Measurements from ENCODE around the gene SMYD3.
"Not testable (repeated sequence)": the region's sequence is repeated elsewhere in the genome, so short reads cannot be mapped to it uniquely, and the experiment has no call there.

SMYD3 gene

DNA sequence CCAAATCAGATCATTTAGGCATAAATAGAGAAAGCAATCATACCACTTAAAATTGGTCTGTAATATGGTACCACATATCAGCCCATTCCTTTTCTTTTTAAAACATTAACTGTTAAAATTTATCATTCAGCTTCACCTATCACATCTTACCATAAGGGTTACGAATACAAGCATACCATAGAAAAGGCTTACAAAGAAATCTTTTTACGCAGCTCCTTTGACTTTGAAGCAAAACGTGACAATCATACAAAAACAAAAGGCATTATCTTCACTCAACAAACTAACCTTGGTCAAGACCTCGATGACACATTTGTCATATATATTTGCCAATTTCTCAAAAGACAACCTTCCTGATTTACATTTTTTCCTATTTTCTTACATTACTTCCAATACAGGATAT is 169.0 kb downstream of the SMYD3 start:
- Histone ChIP-seq H3K4me1 (ENCODE audit: control insufficient read depth in 2 of 2, insufficient read depth in 2 of 2, low read length in 2 of 2) (no peaks in the 10 kb centered on the region), H3K27ac (ENCODE audit: low read depth in 2 of 2, low read length in 2 of 2) (no peak overlapping the region), H3K9me3 (ENCODE audit: control insufficient read depth in 2 of 2, low read length in 2 of 2) (no peaks in the 10 kb centered on the region), H3K9ac (ENCODE audit: low read depth in 1 of 2, low read length in 2 of 2) (no peak overlapping the region), H3K4me3 (ENCODE audit: low read length in 2 of 2) (no peak overlapping the region), H3K27me3 (ENCODE audit: control insufficient read depth in 2 of 2, insufficient read depth in 2 of 2, low read length in 2 of 2) (no peaks in the 10 kb centered on the region), H3K36me3 (ENCODE audit: control insufficient read depth in 2 of 2, insufficient read depth in 2 of 2, low read length in 2 of 2) (no peaks in the 10 kb centered on the region)

DNA sequence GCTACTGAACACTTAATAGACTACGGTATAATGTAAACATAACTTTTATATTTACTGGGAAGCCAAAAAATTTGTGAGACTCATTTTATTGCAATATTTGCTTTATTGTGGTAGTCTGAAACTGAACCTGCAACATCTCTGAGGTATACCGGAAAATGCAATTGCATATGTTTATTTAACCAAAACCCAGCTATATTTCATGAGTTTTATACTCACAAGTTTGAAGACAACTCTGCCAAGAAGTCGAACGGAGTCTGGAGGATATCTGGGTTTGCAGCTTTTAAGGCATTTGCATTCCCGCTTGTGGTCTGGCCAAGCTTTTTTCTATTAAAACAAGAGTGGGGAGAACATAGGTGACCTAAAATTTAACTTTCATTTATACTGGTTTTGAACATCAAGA is 171.9 kb downstream of the SMYD3 start:
- no peaks in the 10 kb centered on the region for H3K9me3 ChIP-seq (ENCODE audit: control insufficient read depth in 2 of 2, low read length in 2 of 2)
- no peak overlapping the region for H3K4me3 ChIP-seq (ENCODE audit: low read length in 2 of 2)
- H3K27me3 ChIP-seq (ENCODE audit: control insufficient read depth in 2 of 2, insufficient read depth in 2 of 2, low read length in 2 of 2), result no peaks in the 10 kb centered on the region
- H3K4me1 ChIP-seq (ENCODE audit: control insufficient read depth in 2 of 2, insufficient read depth in 2 of 2, low read length in 2 of 2), result no peaks in the 10 kb centered on the region
- H3K9ac ChIP-seq (ENCODE audit: low read depth in 1 of 2, low read length in 2 of 2), result no peak overlapping the region
- no peaks in the 10 kb centered on the region for H3K36me3 ChIP-seq (ENCODE audit: control insufficient read depth in 2 of 2, insufficient read depth in 2 of 2, low read length in 2 of 2)
- no peak overlapping the region for H3K27ac ChIP-seq (ENCODE audit: low read depth in 2 of 2, low read length in 2 of 2)

DNA sequence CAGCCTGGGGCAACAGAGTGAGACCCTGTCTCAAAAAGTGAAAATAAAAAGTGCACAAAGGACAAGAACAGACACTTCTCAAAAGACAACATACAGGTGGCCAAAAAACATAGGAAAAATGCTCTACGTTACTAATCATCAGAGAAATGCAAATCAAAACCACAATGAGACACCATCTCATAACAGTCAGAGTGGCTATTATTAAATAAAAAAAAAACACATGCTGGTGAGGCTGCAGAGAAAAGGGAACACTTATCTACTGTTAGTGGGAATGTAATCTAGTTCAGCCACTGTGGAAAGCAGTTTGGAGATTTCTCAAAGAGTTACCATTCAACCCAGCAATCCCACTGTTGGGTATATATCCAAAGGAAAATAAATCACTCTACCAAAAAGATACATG is 173.2 kb downstream of the SMYD3 start:
- H3K36me3 ChIP-seq (ENCODE audit: control insufficient read depth in 2 of 2, insufficient read depth in 2 of 2, low read length in 2 of 2), result no peaks in the 10 kb centered on the region
- no peak overlapping the region for H3K4me3 ChIP-seq (ENCODE audit: low read length in 2 of 2)
- H3K9ac ChIP-seq (ENCODE audit: low read depth in 1 of 2, low read length in 2 of 2), result no peak overlapping the region
- H3K9me3 ChIP-seq (ENCODE audit: control insufficient read depth in 2 of 2, low read length in 2 of 2), result no peaks in the 10 kb centered on the region
- H3K27ac ChIP-seq (ENCODE audit: low read depth in 2 of 2, low read length in 2 of 2), result no peak overlapping the region
- no peaks in the 10 kb centered on the region for H3K4me1 ChIP-seq (ENCODE audit: control insufficient read depth in 2 of 2, insufficient read depth in 2 of 2, low read length in 2 of 2)
- no peaks in the 10 kb centered on the region for H3K27me3 ChIP-seq (ENCODE audit: control insufficient read depth in 2 of 2, insufficient read depth in 2 of 2, low read length in 2 of 2)

DNA sequence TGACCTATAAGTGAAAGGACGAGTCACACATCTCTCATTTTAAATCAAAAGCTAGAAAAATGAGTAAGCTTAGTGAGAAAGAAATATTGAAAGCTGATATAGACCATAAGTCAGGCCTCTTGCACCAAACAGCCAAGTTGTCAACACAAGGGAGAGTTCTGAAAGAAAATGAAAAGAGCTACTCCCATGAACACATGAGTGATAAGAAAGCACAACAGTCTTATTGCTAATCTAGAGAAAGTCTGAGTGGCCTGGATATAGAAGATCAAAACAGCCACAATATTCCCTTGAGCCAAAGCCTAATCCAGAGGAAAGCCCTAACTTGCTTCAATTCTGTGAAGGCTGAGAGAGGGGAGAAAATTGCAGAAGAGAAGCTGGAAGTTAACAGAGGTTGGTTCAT is 175.0 kb downstream of the SMYD3 start:
- Histone ChIP-seq H3K9ac (ENCODE audit: low read depth in 1 of 2, low read length in 2 of 2) (no peak overlapping the region), H3K4me3 (ENCODE audit: low read length in 2 of 2) (no peak overlapping the region), H3K27me3 (ENCODE audit: control insufficient read depth in 2 of 2, insufficient read depth in 2 of 2, low read length in 2 of 2) (no peaks in the 10 kb centered on the region), H3K36me3 (ENCODE audit: control insufficient read depth in 2 of 2, insufficient read depth in 2 of 2, low read length in 2 of 2) (no peaks in the 10 kb centered on the region), H3K9me3 (ENCODE audit: control insufficient read depth in 2 of 2, low read length in 2 of 2) (no peaks in the 10 kb centered on the region), H3K4me1 (ENCODE audit: control insufficient read depth in 2 of 2, insufficient read depth in 2 of 2, low read length in 2 of 2) (no peaks in the 10 kb centered on the region), H3K27ac (ENCODE audit: low read depth in 2 of 2, low read length in 2 of 2) (no peak overlapping the region)

- no peak overlapping the region for H3K27ac ChIP-seq (ENCODE audit: low read depth in 2 of 2, low read length in 2 of 2)
- H3K27me3 ChIP-seq (ENCODE audit: control insufficient read depth in 2 of 2, insufficient read depth in 2 of 2, low read length in 2 of 2), result no peaks in the 10 kb centered on the region
- no peaks in the 10 kb centered on the region for H3K9me3 ChIP-seq (ENCODE audit: control insufficient read depth in 2 of 2, low read length in 2 of 2)
- no peaks in the 10 kb centered on the region for H3K36me3 ChIP-seq (ENCODE audit: control insufficient read depth in 2 of 2, insufficient read depth in 2 of 2, low read length in 2 of 2)
- H3K4me1 ChIP-seq (ENCODE audit: control insufficient read depth in 2 of 2, insufficient read depth in 2 of 2, low read length in 2 of 2), result no peaks in the 10 kb centered on the region
- H3K9ac ChIP-seq (ENCODE audit: low read depth in 1 of 2, low read length in 2 of 2), result no peak overlapping the region
- H3K4me3 ChIP-seq (ENCODE audit: low read length in 2 of 2), result no peak overlapping the region
Observed at GRCh38 chr1:246329900-246330299, 177.2 kb downstream of the SMYD3 start.

GRCh38 chr1:246329292-246329691 is 177.8 kb downstream of the SMYD3 start:
- not testable (repeated sequence) for H3K36me3 ChIP-seq (ENCODE audit: control insufficient read depth in 2 of 2, insufficient read depth in 2 of 2, low read length in 2 of 2); H3K9me3 ChIP-seq (ENCODE audit: control insufficient read depth in 2 of 2, low read length in 2 of 2); H3K4me1 ChIP-seq (ENCODE audit: control insufficient read depth in 2 of 2, insufficient read depth in 2 of 2, low read length in 2 of 2); H3K9ac ChIP-seq (ENCODE audit: low read depth in 1 of 2, low read length in 2 of 2); H3K27ac ChIP-seq (ENCODE audit: low read depth in 2 of 2, low read length in 2 of 2); H3K4me3 ChIP-seq (ENCODE audit: low read length in 2 of 2); H3K27me3 ChIP-seq (ENCODE audit: control insufficient read depth in 2 of 2, insufficient read depth in 2 of 2, low read length in 2 of 2)

DNA sequence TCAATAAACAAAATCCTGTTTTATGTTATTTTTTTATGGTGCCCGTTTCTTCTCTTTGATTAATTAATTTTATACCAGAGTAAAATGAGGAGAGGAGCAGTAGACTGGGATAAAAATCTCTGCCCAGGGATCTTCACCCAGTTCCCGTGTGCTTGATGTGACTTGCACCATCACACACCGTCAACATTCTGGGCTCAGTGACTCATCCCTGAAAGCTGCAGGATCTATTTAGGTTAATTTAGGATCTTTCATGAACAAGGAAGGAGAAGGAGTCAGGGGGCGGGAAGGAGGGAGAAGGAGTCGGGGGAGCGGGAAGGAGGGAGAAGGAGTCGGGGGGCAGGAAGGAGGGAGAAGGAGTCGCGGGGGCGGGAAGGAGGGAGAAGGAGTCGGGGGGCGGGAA is 182.4 kb downstream of the SMYD3 start:
- Histone ChIP-seq H3K27ac (ENCODE audit: low read depth in 2 of 2, low read length in 2 of 2) (no peak overlapping the region), H3K4me1 (ENCODE audit: control insufficient read depth in 2 of 2, insufficient read depth in 2 of 2, low read length in 2 of 2) (no peaks in the 10 kb centered on the region), H3K9me3 (ENCODE audit: control insufficient read depth in 2 of 2, low read length in 2 of 2) (no peaks in the 10 kb centered on the region), H3K27me3 (ENCODE audit: control insufficient read depth in 2 of 2, insufficient read depth in 2 of 2, low read length in 2 of 2) (no peaks in the 10 kb centered on the region), H3K36me3 (ENCODE audit: control insufficient read depth in 2 of 2, insufficient read depth in 2 of 2, low read length in 2 of 2) (no peaks in the 10 kb centered on the region), H3K9ac (ENCODE audit: low read depth in 1 of 2, low read length in 2 of 2) (no peak overlapping the region), H3K4me3 (ENCODE audit: low read length in 2 of 2) (no peak overlapping the region)

GRCh38 chr1:246324033-246324432 is 183.0 kb downstream of the SMYD3 start:
- not testable (repeated sequence) for H3K36me3 ChIP-seq (ENCODE audit: control insufficient read depth in 2 of 2, insufficient read depth in 2 of 2, low read length in 2 of 2); H3K9ac ChIP-seq (ENCODE audit: low read depth in 1 of 2, low read length in 2 of 2); H3K4me3 ChIP-seq (ENCODE audit: low read length in 2 of 2); H3K27ac ChIP-seq (ENCODE audit: low read depth in 2 of 2, low read length in 2 of 2); H3K9me3 ChIP-seq (ENCODE audit: control insufficient read depth in 2 of 2, low read length in 2 of 2); H3K4me1 ChIP-seq (ENCODE audit: control insufficient read depth in 2 of 2, insufficient read depth in 2 of 2, low read length in 2 of 2); H3K27me3 ChIP-seq (ENCODE audit: control insufficient read depth in 2 of 2, insufficient read depth in 2 of 2, low read length in 2 of 2)

DNA sequence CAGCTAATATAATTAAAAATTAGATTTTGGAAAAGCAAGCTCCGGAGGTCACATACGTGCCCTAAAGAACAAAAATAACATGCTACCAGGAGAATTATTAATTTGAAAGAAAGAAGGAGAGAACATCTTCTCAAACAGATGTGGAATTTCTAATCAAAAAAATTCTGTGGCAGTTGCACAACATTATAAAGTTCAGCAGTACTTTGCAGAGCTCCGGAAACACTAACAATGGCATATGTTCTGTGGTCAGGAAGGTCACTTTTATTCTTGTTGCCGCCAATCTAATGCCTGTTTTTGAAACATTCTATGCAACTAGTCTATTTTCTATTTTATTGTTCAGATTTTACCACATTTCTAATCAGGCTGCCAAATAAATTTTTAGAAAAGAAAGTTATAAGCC is 186.8 kb downstream of the SMYD3 start:
- no peaks in the 10 kb centered on the region for H3K36me3 ChIP-seq (ENCODE audit: control insufficient read depth in 2 of 2, insufficient read depth in 2 of 2, low read length in 2 of 2)
- no peaks in the 10 kb centered on the region for H3K4me1 ChIP-seq (ENCODE audit: control insufficient read depth in 2 of 2, insufficient read depth in 2 of 2, low read length in 2 of 2)
- H3K4me3 ChIP-seq (ENCODE audit: low read length in 2 of 2), result no peak overlapping the region
- H3K9me3 ChIP-seq (ENCODE audit: control insufficient read depth in 2 of 2, low read length in 2 of 2), result no peaks in the 10 kb centered on the region
- H3K27me3 ChIP-seq (ENCODE audit: control insufficient read depth in 2 of 2, insufficient read depth in 2 of 2, low read length in 2 of 2), result no peaks in the 10 kb centered on the region
- H3K9ac ChIP-seq (ENCODE audit: low read depth in 1 of 2, low read length in 2 of 2), result no peak overlapping the region
- no peak overlapping the region for H3K27ac ChIP-seq (ENCODE audit: low read depth in 2 of 2, low read length in 2 of 2)

- no peaks in the 10 kb centered on the region for H3K27me3 ChIP-seq (ENCODE audit: control insufficient read depth in 2 of 2, insufficient read depth in 2 of 2, low read length in 2 of 2)
- H3K9ac ChIP-seq (ENCODE audit: low read depth in 1 of 2, low read length in 2 of 2), result no peak overlapping the region
- H3K27ac ChIP-seq (ENCODE audit: low read depth in 2 of 2, low read length in 2 of 2), result no peak overlapping the region
- H3K4me3 ChIP-seq (ENCODE audit: low read length in 2 of 2), result no peak overlapping the region
- no peaks in the 10 kb centered on the region for H3K36me3 ChIP-seq (ENCODE audit: control insufficient read depth in 2 of 2, insufficient read depth in 2 of 2, low read length in 2 of 2)
- no peaks in the 10 kb centered on the region for H3K4me1 ChIP-seq (ENCODE audit: control insufficient read depth in 2 of 2, insufficient read depth in 2 of 2, low read length in 2 of 2)
- no peaks in the 10 kb centered on the region for H3K9me3 ChIP-seq (ENCODE audit: control insufficient read depth in 2 of 2, low read length in 2 of 2)
Observed at GRCh38 chr1:246319083-246319714, 187.9 kb downstream of the SMYD3 start.

DNA sequence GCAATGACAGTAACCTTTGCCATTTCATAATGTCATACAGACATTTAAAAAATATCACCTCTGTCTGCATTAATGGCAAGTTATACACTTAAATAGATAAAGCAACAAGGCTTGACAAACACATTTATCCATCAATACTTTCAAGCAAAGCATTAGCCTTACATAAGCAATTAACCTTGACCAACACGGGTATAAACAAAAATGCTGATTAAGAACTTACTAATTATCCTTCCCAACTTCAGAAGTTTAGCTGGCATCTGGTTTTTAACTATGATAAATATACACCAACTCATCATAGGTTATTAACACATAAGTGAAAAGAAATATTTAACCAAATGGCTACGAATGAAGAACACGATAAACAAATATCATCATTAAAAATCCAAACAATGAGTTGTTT is 188.5 kb downstream of the SMYD3 start:
- Histone ChIP-seq H3K9ac (ENCODE audit: low read depth in 1 of 2, low read length in 2 of 2) (no peak overlapping the region), H3K27me3 (ENCODE audit: control insufficient read depth in 2 of 2, insufficient read depth in 2 of 2, low read length in 2 of 2) (no peaks in the 10 kb centered on the region), H3K4me1 (ENCODE audit: control insufficient read depth in 2 of 2, insufficient read depth in 2 of 2, low read length in 2 of 2) (no peaks in the 10 kb centered on the region), H3K27ac (ENCODE audit: low read depth in 2 of 2, low read length in 2 of 2) (no peak overlapping the region), H3K9me3 (ENCODE audit: control insufficient read depth in 2 of 2, low read length in 2 of 2) (no peaks in the 10 kb centered on the region), H3K36me3 (ENCODE audit: control insufficient read depth in 2 of 2, insufficient read depth in 2 of 2, low read length in 2 of 2) (no peaks in the 10 kb centered on the region), H3K4me3 (ENCODE audit: low read length in 2 of 2) (no peak overlapping the region)

Measured in mucosa of rectum (tissue), 2 donors.